Measurements from ENCODE around the gene PCBP3. TPM values are rescaled to one million over a fixed set of nuclear protein-coding genes. Genes with fewer than 3 reads are reported as not detected.

PCBP3 gene
- total RNA-seq, 1 experiment from 2014 or later = 3.7 TPM

DNA sequence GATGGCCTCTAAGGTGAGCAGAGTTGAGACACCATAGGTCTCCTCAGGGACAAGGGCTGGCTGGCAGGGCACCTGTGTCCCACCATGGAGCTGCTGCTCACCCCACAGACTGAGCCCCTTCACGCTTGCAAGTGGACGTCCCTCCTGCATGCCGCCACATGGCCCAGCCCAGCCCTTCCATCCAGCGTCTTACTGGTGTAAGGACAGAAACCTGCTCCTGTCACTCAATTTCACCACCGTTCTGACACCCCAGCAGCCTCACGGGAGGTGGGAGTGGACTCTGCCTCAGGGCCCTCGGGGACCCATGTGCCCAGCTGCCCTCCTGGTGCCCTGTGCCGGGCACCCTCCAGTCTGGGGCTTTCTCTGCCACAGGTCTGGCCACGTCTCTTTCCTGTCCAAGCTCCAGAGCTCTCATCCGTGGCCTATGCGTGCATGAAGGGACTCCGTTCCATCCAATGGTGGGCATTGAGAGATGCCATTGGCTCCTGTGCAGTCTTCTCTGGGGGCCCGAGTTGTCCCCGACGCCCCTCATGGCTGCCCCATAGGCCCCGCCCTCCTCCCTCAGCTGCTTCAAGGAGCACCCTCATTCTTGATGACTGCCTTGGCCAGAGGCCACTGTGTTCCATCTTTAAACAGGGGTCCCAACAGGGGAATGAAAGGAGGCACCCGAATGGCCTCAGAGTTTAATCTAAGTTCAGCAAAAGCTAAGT is 295.4 kb downstream of the PCBP3 start:
- H3K27me3 Mint-ChIP-seq (ENCODE audit: insufficient read depth, unreplicated experiment) = peaks cover 33% of the 10 kb centered on the region
- H3K9me3 Mint-ChIP-seq (ENCODE audit: unreplicated experiment) = no peaks in the 10 kb centered on the region
- ChIA-PET POLR2A (no interaction called here), CTCF (no interaction called here)
- intact Hi-C loops (cut with micrococcal nuclease) = no loop called here
- TF ChIP-seq, protein P1, sequence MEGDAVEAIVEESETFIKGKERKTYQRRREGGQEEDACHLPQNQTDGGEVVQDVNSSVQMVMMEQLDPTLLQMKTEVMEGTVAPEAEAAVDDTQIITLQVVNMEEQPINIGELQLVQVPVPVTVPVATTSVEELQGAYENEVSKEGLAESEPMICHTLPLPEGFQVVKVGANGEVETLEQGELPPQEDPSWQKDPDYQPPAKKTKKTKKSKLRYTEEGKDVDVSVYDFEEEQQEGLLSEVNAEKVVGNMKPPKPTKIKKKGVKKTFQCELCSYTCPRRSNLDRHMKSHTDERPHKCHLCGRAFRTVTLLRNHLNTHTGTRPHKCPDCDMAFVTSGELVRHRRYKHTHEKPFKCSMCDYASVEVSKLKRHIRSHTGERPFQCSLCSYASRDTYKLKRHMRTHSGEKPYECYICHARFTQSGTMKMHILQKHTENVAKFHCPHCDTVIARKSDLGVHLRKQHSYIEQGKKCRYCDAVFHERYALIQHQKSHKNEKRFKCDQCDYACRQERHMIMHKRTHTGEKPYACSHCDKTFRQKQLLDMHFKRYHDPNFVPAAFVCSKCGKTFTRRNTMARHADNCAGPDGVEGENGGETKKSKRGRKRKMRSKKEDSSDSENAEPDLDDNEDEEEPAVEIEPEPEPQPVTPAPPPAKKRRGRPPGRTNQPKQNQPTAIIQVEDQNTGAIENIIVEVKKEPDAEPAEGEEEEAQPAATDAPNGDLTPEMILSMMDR (IDR thresholded peaks at IDR 0.05; ENCODE audit: unreplicated experiment) = no peak
- peaks cover 8% of the 10 kb centered on the region for H3K36me3 Mint-ChIP-seq (ENCODE audit: insufficient read depth, unreplicated experiment)
- no peak overlapping the region for H3K27ac Mint-ChIP-seq (ENCODE audit: low read depth, unreplicated experiment)
- no peaks in the 10 kb centered on the region for H3K4me1 Mint-ChIP-seq (ENCODE audit: insufficient read depth, unreplicated experiment)
- DNase-seq (ENCODE audit: unreplicated experiment) = no peak
- no peak overlapping the region for H3K4me3 Mint-ChIP-seq (ENCODE audit: unreplicated experiment)
- no TSS peak for BruUV-seq (replicated peaks)

DNA sequence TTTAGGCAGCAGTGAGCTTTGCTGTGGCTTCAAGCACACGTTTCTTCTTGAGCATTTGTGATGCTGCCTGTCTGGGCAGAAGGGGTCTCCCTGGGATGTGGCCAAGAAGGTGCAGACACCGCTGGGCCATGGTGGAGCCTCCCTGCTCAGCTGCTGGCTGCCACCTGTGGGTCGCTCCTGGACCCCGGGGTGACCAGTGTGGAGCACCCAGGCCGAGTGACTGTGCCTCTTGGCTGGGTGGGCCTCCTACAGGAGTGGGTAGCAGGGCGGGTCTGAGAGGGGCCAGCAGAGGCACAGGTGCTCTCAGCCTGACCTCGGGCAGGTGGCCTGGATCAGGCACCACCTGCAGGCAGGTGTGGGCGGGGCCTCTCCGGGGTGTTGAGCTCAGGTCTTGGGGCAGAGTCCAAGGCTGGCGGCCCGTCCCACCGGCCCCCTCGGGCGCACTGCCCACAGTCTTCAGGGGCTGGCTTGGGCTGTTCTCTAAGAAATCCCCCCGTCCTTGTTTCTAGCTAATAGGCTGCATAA is 296.1 kb downstream of the PCBP3 start:
- ChIA-PET CTCF (no interaction called here), POLR2A (no interaction called here)
- no TSS peak for BruUV-seq (replicated peaks)
- H3K27me3 Mint-ChIP-seq (ENCODE audit: insufficient read depth, unreplicated experiment) = peaks cover 33% of the 10 kb centered on the region
- H3K4me3 Mint-ChIP-seq (ENCODE audit: unreplicated experiment) = no peak overlapping the region
- H3K27ac Mint-ChIP-seq (ENCODE audit: low read depth, unreplicated experiment) = no peak overlapping the region
- peaks cover 2% of the 10 kb centered on the region for H3K36me3 Mint-ChIP-seq (ENCODE audit: insufficient read depth, unreplicated experiment)
- no peaks in the 10 kb centered on the region for H3K9me3 Mint-ChIP-seq (ENCODE audit: unreplicated experiment)
- intact Hi-C loops (cut with micrococcal nuclease) = no loop called here
- TF ChIP-seq, protein P1 (IDR thresholded peaks at IDR 0.05; ENCODE audit: unreplicated experiment) = no peak
- no peaks in the 10 kb centered on the region for H3K4me1 Mint-ChIP-seq (ENCODE audit: insufficient read depth, unreplicated experiment)
- no peak for DNase-seq (ENCODE audit: unreplicated experiment)

DNA sequence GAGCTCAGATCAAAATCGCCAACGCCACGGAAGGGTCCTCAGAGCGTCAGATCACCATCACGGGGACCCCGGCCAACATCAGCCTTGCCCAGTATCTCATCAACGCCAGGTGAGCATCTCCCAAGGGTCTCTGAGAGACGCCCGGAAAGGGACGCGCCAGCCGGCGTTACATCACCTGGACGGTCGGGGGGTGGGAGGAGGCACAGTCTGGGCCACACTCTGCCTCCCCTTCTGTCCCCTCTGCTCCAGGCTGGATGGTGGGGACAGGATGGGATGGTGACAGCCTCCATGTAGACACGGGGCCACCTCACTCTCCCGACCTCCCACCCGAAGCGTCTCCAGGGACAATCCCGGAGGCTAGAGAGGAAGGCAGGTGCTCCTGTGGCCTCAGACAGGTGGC is 296.6 kb downstream of the PCBP3 start:
- H3K4me3 Mint-ChIP-seq (ENCODE audit: unreplicated experiment) = no peak overlapping the region
- no peaks in the 10 kb centered on the region for H3K4me1 Mint-ChIP-seq (ENCODE audit: insufficient read depth, unreplicated experiment)
- CTCF ChIA-PET = no interaction called here
- H3K36me3 Mint-ChIP-seq (ENCODE audit: insufficient read depth, unreplicated experiment) = no peaks in the 10 kb centered on the region
- H3K27ac Mint-ChIP-seq (ENCODE audit: low read depth, unreplicated experiment) = no peak overlapping the region
- BruUV-seq (replicated peaks) = no TSS peak
- H3K27me3 Mint-ChIP-seq (ENCODE audit: insufficient read depth, unreplicated experiment) = peaks cover 33% of the 10 kb centered on the region
- POLR2A ChIA-PET = no interaction called here
- DNase-seq (ENCODE audit: unreplicated experiment) = no peak
- no peaks in the 10 kb centered on the region for H3K9me3 Mint-ChIP-seq (ENCODE audit: unreplicated experiment)
- intact Hi-C loops (cut with micrococcal nuclease) = no loop called here
- TF ChIP-seq, protein P1 (IDR thresholded peaks at IDR 0.05; ENCODE audit: unreplicated experiment) = no peak

DNA sequence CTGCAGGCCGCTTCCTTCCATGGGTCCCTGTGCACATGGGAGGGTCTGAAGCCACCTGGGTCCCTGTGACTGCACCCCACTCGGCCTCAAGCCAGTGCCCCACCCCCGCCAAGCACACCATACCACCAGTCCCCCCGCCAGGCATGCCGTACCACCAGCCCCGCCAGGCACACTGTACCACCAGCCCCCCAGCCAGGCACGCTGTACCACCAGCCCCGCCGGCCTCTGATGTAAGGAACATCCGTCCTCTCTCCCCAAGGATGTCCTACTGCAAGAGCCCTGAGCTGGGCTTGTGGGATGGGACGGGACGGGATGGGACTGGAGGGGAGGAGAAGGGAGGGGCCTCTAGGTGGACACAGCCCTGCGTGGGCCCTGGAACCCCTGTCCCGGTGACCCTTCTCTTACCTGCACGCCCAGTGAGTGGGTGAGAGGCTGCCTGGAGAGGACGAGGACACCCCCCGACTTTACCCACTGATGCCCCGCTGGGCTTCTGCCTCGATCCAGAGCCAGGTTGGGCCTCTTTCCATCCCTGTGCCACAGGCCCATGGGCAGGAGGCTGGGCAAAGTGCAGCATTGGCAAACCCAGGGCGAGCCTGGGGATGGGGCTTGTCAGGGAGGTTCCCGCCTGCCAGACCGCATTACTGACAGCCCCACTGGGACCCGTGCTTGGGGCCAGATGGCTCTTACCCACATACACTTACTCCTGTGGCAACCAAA is 297.3 kb downstream of the PCBP3 start:
- CTCF ChIA-PET = no interaction called here

More for the DNA sequence above, 297.3 kb downstream of the PCBP3 start:
- BruUV-seq (replicated peaks) = no TSS peak
- TF ChIP-seq, protein P1 (IDR thresholded peaks at IDR 0.05; ENCODE audit: unreplicated experiment) = no peak
- POLR2A ChIA-PET = no interaction called here
- H3K4me1 Mint-ChIP-seq (ENCODE audit: insufficient read depth, unreplicated experiment) = no peaks in the 10 kb centered on the region
- no peak for DNase-seq (ENCODE audit: unreplicated experiment)
- no peak overlapping the region for H3K27ac Mint-ChIP-seq (ENCODE audit: low read depth, unreplicated experiment)
- intact Hi-C loops (cut with micrococcal nuclease) = no loop called here
- H3K36me3 Mint-ChIP-seq (ENCODE audit: insufficient read depth, unreplicated experiment) = no peaks in the 10 kb centered on the region
- H3K4me3 Mint-ChIP-seq (ENCODE audit: unreplicated experiment) = no peak overlapping the region
- no peaks in the 10 kb centered on the region for H3K9me3 Mint-ChIP-seq (ENCODE audit: unreplicated experiment)
- H3K27me3 Mint-ChIP-seq (ENCODE audit: insufficient read depth, unreplicated experiment) = peaks cover 29% of the 10 kb centered on the region
